Fibroblast of villous mesenchyme (primary cell): ENCODE measurements around the gene TREML4. TPM values are rescaled to one million over a fixed set of nuclear protein-coding genes. Genes with fewer than 3 reads are reported as not detected.

ENCODE experiments used
- DNase-seq: peaks from one replicate; pipeline ENCODE4 v3.0.0-alpha.2; 2010; ENCODE audit warnings: low read depth
- H3K4me3 ChIP-seq: 2 replicates; pipeline ENCODE4 v1.5.1; 2011; ENCODE audit warnings: low read depth, mild to moderate bottlenecking, low read length
- total RNA-seq: library from RNA; depleted of rRNA; stranded (reverse); fragments of >200 nt; gene quantifications from 2 replicates; pipeline ENCODE4 v1.2.3, GENCODE V29; 2012
- TF ChIP-seq, protein P1 (sequence below): IDR thresholded peaks from 2 replicates; pipeline ENCODE4 v1.5.1; 2012; ENCODE audit warnings: low read depth, mild to moderate bottlenecking, low read length; ENCODE audit not compliant: insufficient read depth

TREML4 gene
- total RNA-seq, 1 donor: not detected

DNA sequence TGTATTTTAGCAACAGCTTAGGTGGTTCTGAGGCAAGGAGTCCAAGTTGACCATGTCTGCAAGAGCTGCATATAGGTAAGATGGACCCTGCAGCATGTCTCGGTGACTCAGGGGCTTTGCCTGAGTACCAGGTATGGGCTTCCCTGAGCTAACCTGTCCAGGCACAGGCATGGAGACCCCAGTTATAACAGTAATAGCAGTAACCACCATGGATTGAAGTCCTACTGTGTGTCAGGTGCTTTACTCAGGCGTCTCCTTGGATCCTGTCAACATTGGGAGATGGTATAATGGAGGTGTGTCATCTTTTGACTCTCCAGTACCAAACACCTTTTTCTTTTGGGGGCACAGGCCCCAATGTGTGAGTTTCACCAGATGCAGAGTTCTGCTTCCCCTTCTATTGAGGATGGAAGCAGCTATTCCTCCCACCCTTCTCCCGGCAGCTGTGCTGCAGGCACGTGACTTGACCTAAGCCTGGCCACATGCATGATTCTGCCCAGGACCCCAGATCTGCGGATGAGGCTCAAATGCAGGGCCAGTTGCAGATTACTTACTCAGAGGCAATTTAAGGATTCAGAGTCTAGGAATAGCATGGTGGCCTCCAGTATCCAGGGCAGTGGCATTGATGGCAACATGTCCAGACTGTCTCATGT is 44.6 kb downstream of the TREML4 start:
- TF ChIP-seq, protein P1, sequence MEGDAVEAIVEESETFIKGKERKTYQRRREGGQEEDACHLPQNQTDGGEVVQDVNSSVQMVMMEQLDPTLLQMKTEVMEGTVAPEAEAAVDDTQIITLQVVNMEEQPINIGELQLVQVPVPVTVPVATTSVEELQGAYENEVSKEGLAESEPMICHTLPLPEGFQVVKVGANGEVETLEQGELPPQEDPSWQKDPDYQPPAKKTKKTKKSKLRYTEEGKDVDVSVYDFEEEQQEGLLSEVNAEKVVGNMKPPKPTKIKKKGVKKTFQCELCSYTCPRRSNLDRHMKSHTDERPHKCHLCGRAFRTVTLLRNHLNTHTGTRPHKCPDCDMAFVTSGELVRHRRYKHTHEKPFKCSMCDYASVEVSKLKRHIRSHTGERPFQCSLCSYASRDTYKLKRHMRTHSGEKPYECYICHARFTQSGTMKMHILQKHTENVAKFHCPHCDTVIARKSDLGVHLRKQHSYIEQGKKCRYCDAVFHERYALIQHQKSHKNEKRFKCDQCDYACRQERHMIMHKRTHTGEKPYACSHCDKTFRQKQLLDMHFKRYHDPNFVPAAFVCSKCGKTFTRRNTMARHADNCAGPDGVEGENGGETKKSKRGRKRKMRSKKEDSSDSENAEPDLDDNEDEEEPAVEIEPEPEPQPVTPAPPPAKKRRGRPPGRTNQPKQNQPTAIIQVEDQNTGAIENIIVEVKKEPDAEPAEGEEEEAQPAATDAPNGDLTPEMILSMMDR: no peak
- no peak for DNase-seq
- no peak overlapping the region for H3K4me3 ChIP-seq

DNA sequence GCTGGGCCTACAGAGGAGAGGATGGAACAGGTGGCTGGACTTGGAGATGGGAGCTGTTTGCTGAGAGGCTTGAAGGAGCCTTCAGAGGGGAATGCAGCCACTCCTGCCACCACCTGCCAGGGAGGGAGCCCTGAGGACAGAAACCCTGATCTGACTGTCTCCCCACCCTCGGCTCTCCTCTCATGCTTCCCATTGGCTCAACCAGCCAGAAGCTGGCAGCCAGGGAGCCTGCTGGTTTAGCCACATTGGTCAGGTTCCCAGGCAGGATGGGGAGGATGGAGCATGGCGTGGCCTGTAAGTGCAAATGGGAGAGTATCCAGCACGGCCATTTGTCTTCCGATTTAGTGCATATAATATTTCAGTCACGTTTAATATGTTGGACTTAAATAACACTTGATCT is 45.6 kb downstream of the TREML4 start:
- no peak overlapping the region for H3K4me3 ChIP-seq
- TF ChIP-seq, protein P1: no peak
- no peak for DNase-seq

DNA sequence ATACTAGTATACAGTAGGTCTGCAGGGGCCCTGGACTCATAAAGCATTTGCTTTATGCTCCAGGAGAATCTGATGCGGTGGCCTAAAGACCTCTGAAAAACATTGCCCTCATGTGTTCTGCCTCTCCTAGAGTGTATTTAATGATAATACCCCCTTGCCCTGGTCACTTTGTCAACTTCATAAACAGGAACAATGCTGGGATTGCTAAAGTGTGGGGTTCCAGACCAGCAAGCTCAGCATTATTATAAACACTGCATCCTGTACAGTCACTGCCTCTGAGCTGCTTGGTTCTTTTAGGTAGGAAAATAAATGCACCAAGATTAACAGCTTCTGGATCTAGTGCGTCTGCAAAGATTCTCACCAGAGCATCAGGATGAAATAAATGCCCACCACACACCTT is 46.1 kb downstream of the TREML4 start:
- DNase-seq: no peak
- TF ChIP-seq, protein P1: no peak
- no peak overlapping the region for H3K4me3 ChIP-seq

DNA sequence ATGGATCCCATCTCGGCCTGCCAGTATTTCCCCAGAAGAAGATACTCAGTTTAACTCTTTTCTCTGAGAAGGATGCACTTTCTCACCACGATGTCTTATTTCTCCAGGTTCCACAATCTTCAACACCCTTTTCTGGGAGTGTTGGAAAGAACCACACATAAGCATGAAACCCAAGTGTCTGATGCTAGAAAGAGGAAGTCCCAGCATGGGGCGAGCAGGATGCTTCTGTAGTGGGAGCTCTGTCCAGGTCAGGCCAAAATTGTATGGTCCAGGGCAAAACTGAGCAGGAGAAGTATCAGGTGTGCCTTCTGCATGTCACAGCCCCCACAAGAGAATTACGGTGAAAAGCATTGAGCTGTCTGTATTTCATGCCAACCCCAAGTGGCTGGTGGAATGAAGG is 47.3 kb downstream of the TREML4 start:
- no peak for DNase-seq
- H3K4me3 ChIP-seq: no peak overlapping the region
- TF ChIP-seq, protein P1: no peak

DNA sequence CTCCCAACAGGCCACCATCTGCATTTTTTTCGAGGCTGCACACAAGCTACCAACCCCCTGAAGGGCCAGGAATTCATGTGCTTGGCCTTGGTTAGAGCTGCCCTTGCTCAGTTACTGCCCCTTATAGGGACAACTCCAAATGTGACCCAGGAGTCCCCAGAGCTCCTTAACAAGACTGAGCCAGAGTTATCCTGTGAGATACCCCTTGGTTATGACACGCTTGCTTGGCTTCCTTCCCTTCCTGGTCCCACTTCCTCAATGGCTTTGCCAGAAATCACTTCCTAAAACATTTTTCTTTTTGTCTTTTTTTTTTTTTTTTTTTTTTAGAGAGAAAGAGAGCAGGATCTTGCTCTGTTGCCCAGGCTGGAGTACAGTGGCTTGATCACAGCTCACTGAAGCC is 49.5 kb downstream of the TREML4 start:
- H3K4me3 ChIP-seq: no peak overlapping the region
- TF ChIP-seq, protein P1: no peak
- no peak for DNase-seq

DNA sequence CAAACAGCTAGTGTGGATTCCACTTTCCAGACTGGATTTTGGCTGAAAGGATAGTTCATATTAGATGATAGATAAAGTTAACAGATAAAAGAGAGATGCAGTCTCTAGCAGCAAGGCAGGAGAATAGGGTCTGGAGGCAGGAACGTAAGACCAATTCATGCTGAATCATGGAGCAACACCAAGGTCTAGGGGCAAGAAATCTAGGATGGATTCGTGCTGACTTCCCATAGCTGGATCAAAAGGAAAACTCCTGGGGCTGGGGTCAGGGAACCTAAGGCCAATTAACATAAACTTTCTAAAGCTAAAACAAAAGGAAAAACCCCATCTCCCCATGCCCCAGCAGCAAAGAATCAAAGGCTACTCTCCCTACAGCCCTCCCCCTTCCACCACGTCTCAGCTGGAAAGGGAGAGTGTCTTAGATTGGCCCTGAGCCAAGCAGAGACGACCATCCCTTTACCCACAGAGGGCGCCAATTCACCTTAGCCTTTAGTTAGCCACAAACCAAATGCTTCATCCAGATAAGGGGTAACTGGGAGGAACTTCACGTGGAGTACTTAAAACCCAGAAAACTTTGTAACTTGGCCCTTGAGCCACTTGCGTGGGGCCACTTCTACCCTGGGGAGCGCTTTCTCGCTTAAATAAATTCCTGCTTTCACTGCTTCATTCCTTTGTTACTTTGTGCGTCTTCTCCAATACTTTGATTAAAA is 50.7 kb downstream of the TREML4 start:
- H3K4me3 ChIP-seq: no peak overlapping the region
- TF ChIP-seq, protein P1: peak; percentile 49
- peak; percentile 67 for DNase-seq
